ENCODE measurements around the gene SLCO4A1. TPM values are rescaled to one million over a fixed set of nuclear protein-coding genes. Genes with fewer than 3 reads are reported as not detected.

SLCO4A1 gene
- total and polyA plus RNA-seq, 2 of the 4 experiments (the other 2 are of a cell fraction) = 0.72 to 1.1 TPM

GRCh38 chr20:62702895-62703852, 60.9 kb downstream of the SLCO4A1 start (continued):
- TF ChIP-seq ELK1 (IDR thresholded peaks at IDR 0.05; ENCODE audit: borderline replicate concordance, low read depth, low read length) (no peak), MAFK (IDR thresholded peaks at IDR 0.05; ENCODE audit: low read depth, low read length) (no peak)

All from IMR-90 (cell line).